ACC112 (cell line): ENCODE results near the gene LAMA3.
A peak's percentile ranks its signal among the peaks of the same experiment; 100 is the strongest.

Experiments used
- H2AFZ ChIP-seq: fragments of 200-600 bp; sonication (generic); one replicate; pipeline ENCODE4 v1.6.0; 2017; ENCODE audit warnings: antibody characterized with exemption, low read length; ENCODE audit not compliant: unreplicated experiment
- H3K27ac ChIP-seq: fragments of 200-600 bp; sonication (generic); 2 replicates; pipeline ENCODE4 v1.5.1; 2014; ENCODE audit warnings: low read depth, mild to moderate bottlenecking, antibody characterized with exemption, low read length, moderate library complexity
- H3K27me3 ChIP-seq: fragments of 200-600 bp; sonication (generic); 2 replicates; pipeline ENCODE4 v1.6.1; 2014; ENCODE audit warnings: mild to moderate bottlenecking, antibody characterized with exemption, low read length, moderate library complexity, mixed read lengths; ENCODE audit not compliant: insufficient read depth
- H3K36me3 ChIP-seq: fragments of 200-600 bp; sonication (generic); 2 replicates; pipeline ENCODE4 v1.6.1; 2016; ENCODE audit warnings: mild to moderate bottlenecking, antibody characterized with exemption, low read length, moderate library complexity, mixed read lengths; ENCODE audit not compliant: insufficient read depth
- H3K4me1 ChIP-seq: fragments of 200-600 bp; sonication (generic); one replicate; pipeline ENCODE4 v1.6.1; 2016; ENCODE audit warnings: low read length, mixed read lengths; ENCODE audit not compliant: insufficient read depth, unreplicated experiment, control insufficient read depth
- H3K4me3 ChIP-seq: fragments of 200-600 bp; sonication (generic); 2 replicates; pipeline ENCODE4 v1.5.1; 2014; ENCODE audit warnings: mild to moderate bottlenecking, low read depth, low read length
- H3K79me2 ChIP-seq: fragments of 200-600 bp; sonication (generic); one replicate; pipeline ENCODE4 v1.6.0; 2016; ENCODE audit warnings: low read length; ENCODE audit not compliant: control insufficient read depth, unreplicated experiment, insufficient read depth

LAMA3 gene

GRCh38 chr18:23822590-23823385 lies 133.5 kb downstream of the LAMA3 start:
- Histone ChIP-seq H3K27ac (no peak overlapping the region), H3K4me3 (no peak overlapping the region), H3K27me3 (no peaks in the 10 kb centered on the region), H3K79me2 (no peaks in the 10 kb centered on the region), H3K36me3 (no peaks in the 10 kb centered on the region), H2AFZ (no peak overlapping the region), H3K4me1 (peaks cover 25% of the 10 kb centered on the region)

GRCh38 chr18:23824240-23824639 lies 135.0 kb downstream of the LAMA3 start:
- Histone ChIP-seq H3K27me3 (no peaks in the 10 kb centered on the region), H3K27ac (no peak overlapping the region), H2AFZ (no peak overlapping the region), H3K36me3 (no peaks in the 10 kb centered on the region), H3K79me2 (no peaks in the 10 kb centered on the region), H3K4me3 (no peak overlapping the region), H3K4me1 (peaks cover 37% of the 10 kb centered on the region)

- no peak overlapping the region for H3K27ac ChIP-seq
- H3K4me3 ChIP-seq: no peak overlapping the region
- peaks cover 38% of the 10 kb centered on the region for H3K4me1 ChIP-seq
- no peaks in the 10 kb centered on the region for H3K79me2 ChIP-seq
- H3K27me3 ChIP-seq: no peaks in the 10 kb centered on the region
- no peak overlapping the region for H2AFZ ChIP-seq
- no peaks in the 10 kb centered on the region for H3K36me3 ChIP-seq
Measured at GRCh38 chr18:23824669-23825068, 135.4 kb downstream of the LAMA3 start.

GRCh38 chr18:23825496-23825895 lies 136.2 kb downstream of the LAMA3 start:
- peaks cover 38% of the 10 kb centered on the region for H3K4me1 ChIP-seq
- H3K4me3 ChIP-seq: no peak overlapping the region
- H3K27ac ChIP-seq: peak overlapping the region; percentile 80; the same call in 1 of the 2 replicates
- H3K36me3 ChIP-seq: no peaks in the 10 kb centered on the region
- H2AFZ ChIP-seq: no peak overlapping the region
- no peaks in the 10 kb centered on the region for H3K79me2 ChIP-seq
- H3K27me3 ChIP-seq: no peaks in the 10 kb centered on the region

GRCh38 chr18:23825978-23826405 lies 136.7 kb downstream of the LAMA3 start:
- peak overlapping the region; percentile 15 for H2AFZ ChIP-seq

GRCh38 chr18:23826850-23827620 lies 137.8 kb downstream of the LAMA3 start:
- Histone ChIP-seq H3K4me1 (peaks cover 38% of the 10 kb centered on the region), H3K36me3 (no peaks in the 10 kb centered on the region), H3K27me3 (no peaks in the 10 kb centered on the region), H3K27ac (peak overlapping the region; percentile 80), H3K4me3 (no peak overlapping the region), H2AFZ (no peak overlapping the region), H3K79me2 (no peaks in the 10 kb centered on the region)

More at GRCh38 chr18:23825978-23826405, 136.7 kb downstream of the LAMA3 start:
- peak overlapping the region; percentile 80 for H3K27ac ChIP-seq
- no peaks in the 10 kb centered on the region for H3K27me3 ChIP-seq
- no peak overlapping the region for H3K4me3 ChIP-seq
- H3K36me3 ChIP-seq: no peaks in the 10 kb centered on the region
- H3K4me1 ChIP-seq: peaks cover 38% of the 10 kb centered on the region
- no peaks in the 10 kb centered on the region for H3K79me2 ChIP-seq

GRCh38 chr18:23827681-23828080 lies 138.4 kb downstream of the LAMA3 start:
- H3K36me3 ChIP-seq: no peaks in the 10 kb centered on the region
- no peaks in the 10 kb centered on the region for H3K27me3 ChIP-seq
- H2AFZ ChIP-seq: no peak overlapping the region
- no peaks in the 10 kb centered on the region for H3K79me2 ChIP-seq
- H3K4me3 ChIP-seq: no peak overlapping the region
- peak overlapping the region; percentile 51 for H3K27ac ChIP-seq
- peaks cover 38% of the 10 kb centered on the region for H3K4me1 ChIP-seq

- Histone ChIP-seq H3K27ac (peak overlapping the region; percentile 51), H3K36me3 (no peaks in the 10 kb centered on the region), H3K27me3 (no peaks in the 10 kb centered on the region), H3K79me2 (no peaks in the 10 kb centered on the region), H3K4me3 (no peak overlapping the region), H3K4me1 (peaks cover 38% of the 10 kb centered on the region), H2AFZ (no peak overlapping the region)
Measured at GRCh38 chr18:23828426-23828825, 139.2 kb downstream of the LAMA3 start.

- Histone ChIP-seq H3K27me3 (no peaks in the 10 kb centered on the region), H3K36me3 (no peaks in the 10 kb centered on the region), H3K27ac (no peak overlapping the region), H3K4me1 (peaks cover 23% of the 10 kb centered on the region), H3K4me3 (no peak overlapping the region), H3K79me2 (no peaks in the 10 kb centered on the region), H2AFZ (no peak overlapping the region)
Measured at GRCh38 chr18:23832911-23833310, 143.7 kb downstream of the LAMA3 start.

- H3K27me3 ChIP-seq: no peaks in the 10 kb centered on the region
- peaks cover 24% of the 10 kb centered on the region for H3K4me1 ChIP-seq
- no peak overlapping the region for H3K4me3 ChIP-seq
- H3K79me2 ChIP-seq: no peaks in the 10 kb centered on the region
- H2AFZ ChIP-seq: no peak overlapping the region
- H3K27ac ChIP-seq: no peak overlapping the region
- no peaks in the 10 kb centered on the region for H3K36me3 ChIP-seq
Measured at GRCh38 chr18:23833714-23834113, 144.5 kb downstream of the LAMA3 start.
